H9 (cell line): ENCODE measurements around the gene SYNGR2. TPM values are rescaled to one million over a fixed set of nuclear protein-coding genes. Genes with fewer than 3 reads are reported as not detected.

Experiments
- DNase-seq: peaks from one replicate; pipeline ENCODE4 v3.0.0-alpha.2; 2017
- H2AFZ ChIP-seq: one replicate; pipeline ENCODE4 v1.6.1; 2013; ENCODE audit warnings: mild to moderate bottlenecking, low read length, control low read depth, moderate library complexity
- H2AK5ac ChIP-seq: 2 replicates; pipeline ENCODE4 v1.6.1; 2013; ENCODE audit warnings: low read length, control low read depth, mixed read lengths; ENCODE audit not compliant: insufficient read length
- H2BK120ac ChIP-seq: one replicate; pipeline ENCODE4 v1.6.1; 2013; ENCODE audit warnings: low read depth, mild to moderate bottlenecking, low read length, control low read depth, inconsistent platforms; ENCODE audit not compliant: poor library complexity, severe bottlenecking
- H2BK12ac ChIP-seq: 2 replicates; pipeline ENCODE4 v1.6.1; 2013; ENCODE audit warnings: low read length, control low read depth, mixed read lengths, low read depth; ENCODE audit not compliant: insufficient read length
- H2BK15ac ChIP-seq: 2 replicates; pipeline ENCODE4 v1.6.1; 2013; ENCODE audit warnings: low read depth, low read length, control low read depth
- H2BK20ac ChIP-seq: one replicate; pipeline ENCODE4 v1.6.1; 2013; ENCODE audit warnings: low read depth, mild to moderate bottlenecking, low read length, control low read depth, inconsistent platforms; ENCODE audit not compliant: poor library complexity, severe bottlenecking
- H2BK5ac ChIP-seq: 2 replicates; pipeline ENCODE4 v1.6.1; 2013; ENCODE audit warnings: low read length, control low read depth, mixed read lengths; ENCODE audit not compliant: insufficient read length
- H3K14ac ChIP-seq: 2 replicates; pipeline ENCODE4 v1.6.1; 2013; ENCODE audit warnings: low read length, control low read depth; ENCODE audit not compliant: insufficient read depth
- H3K18ac ChIP-seq: 2 replicates; pipeline ENCODE4 v1.6.1; 2013; ENCODE audit warnings: low read depth, mild to moderate bottlenecking, mixed read lengths, low read length, control low read depth; ENCODE audit not compliant: insufficient read length
- H3K23ac ChIP-seq: 2 replicates; pipeline ENCODE4 v1.6.1; 2013; ENCODE audit warnings: low read length, control low read depth, mixed read lengths, low read depth; ENCODE audit not compliant: insufficient read length
- H3K23me2 ChIP-seq: 2 replicates; pipeline ENCODE4 v1.6.1; 2013; ENCODE audit warnings: low read depth, mild to moderate bottlenecking, mixed read lengths, low read length, control low read depth; ENCODE audit not compliant: insufficient read length, poor library complexity, severe bottlenecking
- H3K27ac ChIP-seq: 2 replicates; pipeline ENCODE4 v1.5.1; 2013; ENCODE audit warnings: low read length, control low read depth, mixed read lengths, low read depth; ENCODE audit not compliant: insufficient read length
- H3K27me3 ChIP-seq: 2 replicates; pipeline ENCODE4 v1.6.1; 2013; ENCODE audit warnings: low read length, control low read depth, inconsistent platforms; ENCODE audit not compliant: insufficient read depth
- H3K4ac ChIP-seq: 2 replicates; pipeline ENCODE4 v1.6.1; 2013; ENCODE audit warnings: low read depth, mild to moderate bottlenecking, control low read depth, inconsistent platforms, low read length, moderate library complexity
- H3K4me1 ChIP-seq: 2 replicates; pipeline ENCODE4 v1.6.1; 2013; ENCODE audit warnings: low read length, control low read depth, inconsistent platforms; ENCODE audit not compliant: insufficient read depth
- H3K4me2 ChIP-seq: 2 replicates; pipeline ENCODE4 v1.6.1; 2013; ENCODE audit warnings: low read length, control low read depth, mixed read lengths; ENCODE audit not compliant: insufficient read length, insufficient read depth
- H3K56ac ChIP-seq: 2 replicates; pipeline ENCODE4 v1.6.1; 2013; ENCODE audit warnings: low read depth, mild to moderate bottlenecking, mixed read lengths, low read length, control low read depth; ENCODE audit not compliant: insufficient read length
- H3K79me1 ChIP-seq: 2 replicates; pipeline ENCODE4 v1.6.1; 2013; ENCODE audit warnings: low read depth, mild to moderate bottlenecking, moderate library complexity, low read length, control low read depth, inconsistent platforms; ENCODE audit not compliant: insufficient read depth, poor library complexity, severe bottlenecking
- H3K79me2 ChIP-seq: 2 replicates; pipeline ENCODE4 v1.6.1; 2013; ENCODE audit warnings: low read length, control low read depth, inconsistent platforms; ENCODE audit not compliant: insufficient read depth
- H3K9ac ChIP-seq: 2 replicates; pipeline ENCODE4 v1.6.1; 2013; ENCODE audit warnings: low read length, control low read depth, mixed read lengths; ENCODE audit not compliant: insufficient read length; ENCODE audit errors: extremely low read depth
- H3K9me3 ChIP-seq: one replicate; pipeline ENCODE4 v1.6.1; 2013; ENCODE audit warnings: low read depth, low read length, inconsistent platforms; ENCODE audit not compliant: control insufficient read depth
- H3T11ph ChIP-seq: one replicate; pipeline ENCODE4 v1.6.1; 2013; ENCODE audit warnings: mild to moderate bottlenecking, low read length, control low read depth, inconsistent platforms
- H4K20me1 ChIP-seq: one replicate; pipeline ENCODE4 v1.6.1; 2013; ENCODE audit not compliant: control insufficient read depth, insufficient read length, insufficient read depth
- H4K5ac ChIP-seq: 2 replicates; pipeline ENCODE4 v1.6.1; 2013; ENCODE audit warnings: low read depth, mild to moderate bottlenecking, mixed read lengths, low read length, control low read depth; ENCODE audit not compliant: insufficient read length
- H4K8ac ChIP-seq: replicated peaks from 2 replicates; pipeline ENCODE4 v1.6.1; 2013; ENCODE audit warnings: low read length, control low read depth, mixed read lengths, low read depth; ENCODE audit not compliant: insufficient read length
- H4K91ac ChIP-seq: 2 replicates; pipeline ENCODE4 v1.6.1; 2013; ENCODE audit warnings: low read depth, mild to moderate bottlenecking, moderate library complexity, mixed read lengths, low read length, control low read depth; ENCODE audit not compliant: insufficient read length
- H3K27ac Mint-ChIP-seq, 3 experiments: 2 replicates in 2 of 3; 3 replicates in 1 of 3; pipeline ENCODE4 v1.8.0; 2020 to 2021; ENCODE audit warnings: mixed read lengths in 3 of 3, mild to moderate bottlenecking in 1 of 3, moderate library complexity in 1 of 3
- H3K27me3 Mint-ChIP-seq: 2 replicates; pipeline ENCODE4 v1.8.0; 2021; ENCODE audit warnings: low read depth, mild to moderate bottlenecking, moderate library complexity, mixed read lengths
- H3K36me3 Mint-ChIP-seq, 3 experiments: 2 replicates in 2 of 3; 3 replicates in 1 of 3; pipeline ENCODE4 v1.8.0; 2020 to 2021; ENCODE audit warnings: low read depth in 3 of 3, mixed read lengths in 3 of 3; ENCODE audit not compliant: insufficient read depth in 1 of 3
- H3K4me1 Mint-ChIP-seq, 2 experiments: 2 replicates each; pipeline ENCODE4 v1.8.0; 2020; ENCODE audit warnings: mixed read lengths in 2 of 2
- H3K4me3 Mint-ChIP-seq, 2 experiments: 2 replicates in 1 of 2; 3 replicates in 1 of 2; pipeline ENCODE4 v1.8.0; 2020 to 2021; ENCODE audit warnings: mild to moderate bottlenecking in 2 of 2, mixed read lengths in 2 of 2, moderate library complexity in 1 of 2
- H3K9me3 Mint-ChIP-seq, 2 experiments: 2 replicates in 1 of 2; 3 replicates in 1 of 2; pipeline ENCODE4 v1.8.0; 2020; ENCODE audit warnings: mild to moderate bottlenecking in 2 of 2, mixed read lengths in 2 of 2, moderate library complexity in 1 of 2
- WGBS: extraction: QIAGEN DNeasy Blood & Tissue Kit; methylation state at CpG from one replicate; pipeline ENCODE4 v1.1.7; 2013; ENCODE audit warnings: missing lambda C conversion rate, low lambda C conversion rate, mixed read lengths; ENCODE audit not compliant: insufficient read length; ENCODE audit errors: extremely low coverage; 5-methylcytosine and 5-hydroxymethylcytosine counted together
- total RNA-seq: library from RNA; stranded (reverse); gene quantifications from 2 replicates; pipeline ENCODE4 v1.2.1, GENCODE V29; 2021
- TF ChIP-seq, protein P1 (sequence below): fragments of 200-600 bp; sonication (generic); conservative IDR thresholded peaks from 3 replicates; pipeline ENCODE4 v1.8.0; 2021; ENCODE audit warnings: antibody characterized with exemption, mild to moderate bottlenecking

Gene SYNGR2
- total RNA-seq, 1 experiment from 2014 or later: 41.0 TPM

GRCh38 chr17:78137392-78138203 is 30.8 kb upstream of the SYNGR2 start:
- H3K4ac ChIP-seq: no peak overlapping the region
- H3K9me3 Mint-ChIP-seq: no peaks in the 10 kb centered on the region; a peak in 1 of 5 replicates
- H3K9ac ChIP-seq: no peak overlapping the region
- H3K27me3 ChIP-seq: no peaks in the 10 kb centered on the region
- H3K56ac ChIP-seq: no peak overlapping the region
- WGBS: no CpG with 5 or more reads among the region's 26 CpGs
- no peaks in the 10 kb centered on the region for H4K20me1 ChIP-seq
- H3K23me2 ChIP-seq: no peaks in the 10 kb centered on the region
- H4K8ac ChIP-seq: no peak overlapping the region
- H4K5ac ChIP-seq: no peak overlapping the region
- no peak overlapping the region for H3K23ac ChIP-seq
- no peak overlapping the region for H3T11ph ChIP-seq
- peak; percentile 81 for DNase-seq
- H3K79me1 ChIP-seq: no peaks in the 10 kb centered on the region
- H2BK12ac ChIP-seq: no peak overlapping the region
- H2BK15ac ChIP-seq: no peak overlapping the region
- H3K79me2 ChIP-seq: no peaks in the 10 kb centered on the region
- no peak overlapping the region for H2AK5ac ChIP-seq
- H2AFZ ChIP-seq: no peak overlapping the region
- no peak overlapping the region for H2BK5ac ChIP-seq
- H3K4me1 ChIP-seq: peaks cover 6% of the 10 kb centered on the region; the same call in 1 of the 2 replicates
- peaks cover 20% of the 10 kb centered on the region for H3K27me3 Mint-ChIP-seq
- no peak overlapping the region for H3K4me2 ChIP-seq
- no peak overlapping the region for H3K4me3 Mint-ChIP-seq
- no peak overlapping the region for H4K91ac ChIP-seq
- H3K27ac ChIP-seq: no peak overlapping the region
- no peak overlapping the region for H2BK120ac ChIP-seq
- no peak overlapping the region for H3K18ac ChIP-seq
- H3K14ac ChIP-seq: no peak overlapping the region
- peaks cover 8 to 31% of the 10 kb centered on the region in 2 experiments for H3K4me1 Mint-ChIP-seq
- TF ChIP-seq, protein P1, sequence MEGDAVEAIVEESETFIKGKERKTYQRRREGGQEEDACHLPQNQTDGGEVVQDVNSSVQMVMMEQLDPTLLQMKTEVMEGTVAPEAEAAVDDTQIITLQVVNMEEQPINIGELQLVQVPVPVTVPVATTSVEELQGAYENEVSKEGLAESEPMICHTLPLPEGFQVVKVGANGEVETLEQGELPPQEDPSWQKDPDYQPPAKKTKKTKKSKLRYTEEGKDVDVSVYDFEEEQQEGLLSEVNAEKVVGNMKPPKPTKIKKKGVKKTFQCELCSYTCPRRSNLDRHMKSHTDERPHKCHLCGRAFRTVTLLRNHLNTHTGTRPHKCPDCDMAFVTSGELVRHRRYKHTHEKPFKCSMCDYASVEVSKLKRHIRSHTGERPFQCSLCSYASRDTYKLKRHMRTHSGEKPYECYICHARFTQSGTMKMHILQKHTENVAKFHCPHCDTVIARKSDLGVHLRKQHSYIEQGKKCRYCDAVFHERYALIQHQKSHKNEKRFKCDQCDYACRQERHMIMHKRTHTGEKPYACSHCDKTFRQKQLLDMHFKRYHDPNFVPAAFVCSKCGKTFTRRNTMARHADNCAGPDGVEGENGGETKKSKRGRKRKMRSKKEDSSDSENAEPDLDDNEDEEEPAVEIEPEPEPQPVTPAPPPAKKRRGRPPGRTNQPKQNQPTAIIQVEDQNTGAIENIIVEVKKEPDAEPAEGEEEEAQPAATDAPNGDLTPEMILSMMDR: peak; percentile 74
- H3K9me3 ChIP-seq: no peaks in the 10 kb centered on the region
- H3K36me3 Mint-ChIP-seq: no peaks in the 10 kb centered on the region
- no peak overlapping the region for H2BK20ac ChIP-seq
- no peak overlapping the region for H3K27ac Mint-ChIP-seq
